ENCODE results near the gene HMGXB4.

- TF ChIP-seq RAD21 (IDR thresholded peaks at IDR 0.05 in 1 of 2, conservative IDR thresholded peaks at IDR 0.05 in 1 of 2; ENCODE audit: low read depth in 2 of 2, low read length in 2 of 2) (no peak), NANOG (IDR thresholded peaks at IDR 0.05; ENCODE audit: insufficient read depth, low read depth, low read length, poor library complexity, severe bottlenecking) (no peak), RXRA (IDR thresholded peaks at IDR 0.05; ENCODE audit: insufficient read depth, low read depth, low read length) (no peak), TEAD4 (IDR thresholded peaks at IDR 0.05; ENCODE audit: low read depth, low read length) (no peak), CTCF (IDR thresholded peaks at IDR 0.05; ENCODE audit: control extremely low read depth in 1 of 3, insufficient read depth in 1 of 3, low read depth in 1 of 3, low read length in 3 of 3) (no peak), EGR1 (IDR thresholded peaks at IDR 0.05; ENCODE audit: borderline replicate concordance, low read depth, low read length) (no peak), EZH2 (IDR thresholded peaks at IDR 0.05; ENCODE audit: low read depth, low read length, severe bottlenecking) (no peak), SP1 (IDR thresholded peaks at IDR 0.05; ENCODE audit: low read depth, low read length) (no peak), SRF (IDR thresholded peaks at IDR 0.05; ENCODE audit: low read depth, low read length) (no peak), ATF2 (IDR thresholded peaks at IDR 0.05; ENCODE audit: low read length) (no peak), SP4 (IDR thresholded peaks at IDR 0.05; ENCODE audit: low read length) (no peak), JUN (IDR thresholded peaks at IDR 0.05; ENCODE audit: low read depth, low read length) (no peak)
These were observed 75.0 kb downstream of the HMGXB4 start for GRCh38 chr22:35332278-35332677.

Measured in H1 (cell line).